Esophagus muscularis mucosa (tissue), 4 donors: ENCODE measurements around the gene MAST4. TPM values are rescaled to one million over a fixed set of nuclear protein-coding genes. Genes with fewer than 3 reads are reported as not detected.
"Not testable (repeated sequence)": the region's sequence is repeated elsewhere in the genome, so short reads cannot be mapped to it uniquely, and the experiment has no call there.

Source experiments
- DNase-seq: peaks from one replicate; pipeline ENCODE4 v3.0.0-alpha.2; 2017; ENCODE audit errors: extremely low spot score
- H3K27ac ChIP-seq, 4 donors: fragments of 200-600 bp; sonication (generic); replicated peaks in 1 of 4; 1 replicate in 3 of 4; 2 replicates in 1 of 4; pipeline ENCODE4 v1.5.1; 2016 to 2019; ENCODE audit warnings: mild to moderate bottlenecking in 1 of 4
- H3K27me3 ChIP-seq, 4 donors: fragments of 200-600 bp; sonication (generic); one replicate each; pipeline versions ENCODE4 v1.5.1 to v1.6.0; 2016 to 2019
- H3K36me3 ChIP-seq, 4 donors: fragments of 200-600 bp; sonication (generic); one replicate each; pipeline ENCODE4 v1.5.1; 2016 to 2019
- H3K4me1 ChIP-seq, 4 donors: fragments of 200-600 bp; sonication (generic); one replicate each; pipeline ENCODE4 v1.5.1; 2016 to 2019
- H3K4me3 ChIP-seq, 4 donors: fragments of 200-600 bp; sonication (generic); 1 replicate in 2 of 4; 2 replicates in 2 of 4; pipeline ENCODE4 v1.5.1; 2016 to 2019; ENCODE audit warnings: mild to moderate bottlenecking in 4 of 4, moderate library complexity in 1 of 4
- H3K9me3 ChIP-seq, 4 donors: fragments of 200-600 bp; sonication (generic); 1 replicate in 3 of 4; 2 replicates in 1 of 4; pipeline ENCODE4 v1.5.1; 2016 to 2019
- CTCF ChIP-seq, 3 experiments: fragments of 200-600 bp in 2 of 3; fragments of 450-650 bp in 1 of 3; sonication (generic) in 2 of 3; IDR thresholded peaks; one replicate each; pipeline ENCODE4 v1.5.1; 2017 to 2019; ENCODE audit warnings: antibody characterized with exemption in 3 of 3, mild to moderate bottlenecking in 2 of 3, moderate library complexity in 1 of 3
- EP300 ChIP-seq: sonication (generic); formaldehyde crosslinking; IDR thresholded peaks from one replicate; pipeline ENCODE4 v1.6.1; 2017; ENCODE audit warnings: antibody characterized with exemption
- POLR2A ChIP-seq: fragments of 450-650 bp; IDR thresholded peaks from one replicate; pipeline ENCODE4 v1.6.1; 2017; ENCODE audit warnings: antibody characterized with exemption, moderate library complexity, mild to moderate bottlenecking, low read depth
- POLR2AphosphoS5 ChIP-seq, 2 donors: sonication (generic); formaldehyde crosslinking; IDR thresholded peaks; one replicate each; pipeline ENCODE4 v1.6.1; 2017; ENCODE audit warnings: antibody characterized with exemption in 2 of 2
- WGBS: methylation state at CpG from one replicate; pipeline ENCODE4 v1.1.5; 2018; 5-methylcytosine and 5-hydroxymethylcytosine counted together
- intact Hi-C: fragments of 100-400 bp; cut with DNase I; formaldehyde crosslinking; loops from one replicate; pipeline ENCODE4 v1.15.1; 2023
- total RNA-seq, 4 donors: library from RNA; depleted of rRNA; stranded (reverse); fragments of >200 nt; gene quantifications; one replicate each; pipeline versions ENCODE4 v1.1.0 to v1.2.1, GENCODE V29; 2016

The MAST4 gene
- total RNA-seq, 4 donors from 2014 or later, result 26.2 to 39.7 (median 35.8) TPM

GRCh38 chr5:67120032-67120431 is 523.8 kb downstream of the MAST4 start:
- no peak for TF ChIP-seq POLR2AphosphoS5 (IDR thresholded peaks at IDR 0.05)
- TF ChIP-seq POLR2A, result no peak
- TF ChIP-seq EP300, result no peak
- no peak for TF ChIP-seq CTCF (IDR thresholded peaks at IDR 0.05)

GRCh38 chr5:67123819-67124218 is 527.6 kb downstream of the MAST4 start:
- 96% methylated on average over 7 of the region's 7 CpGs for WGBS
- H3K36me3 ChIP-seq, result peaks cover 17 to 74% (median 45%) of the 10 kb centered on the region in 4 donors
- H3K4me3 ChIP-seq, result no peak overlapping the region
- H3K27me3 ChIP-seq, result no peaks in the 10 kb centered on the region
- no peak for DNase-seq
- no peak overlapping the region for H3K27ac ChIP-seq
- H3K4me1 ChIP-seq, result no peaks in the 10 kb centered on the region
- TF ChIP-seq POLR2A (no peak), CTCF (IDR thresholded peaks at IDR 0.05) (no peak), POLR2AphosphoS5 (IDR thresholded peaks at IDR 0.05) (no peak), EP300 (no peak)
- no peaks in the 10 kb centered on the region for H3K9me3 ChIP-seq
- intact Hi-C loops, result no loop called here

More at GRCh38 chr5:67120032-67120431, 523.8 kb downstream of the MAST4 start:
- Histone ChIP-seq H3K4me1 (no peaks in the 10 kb centered on the region), H3K36me3 (peaks cover 19 to 76% (median 51%) of the 10 kb centered on the region in 4 donors), H3K27me3 (no peaks in the 10 kb centered on the region), H3K27ac (no peak overlapping the region), H3K4me3 (no peak overlapping the region), H3K9me3 (no peaks in the 10 kb centered on the region)
- no peak for DNase-seq
- intact Hi-C loops, result no loop called here

- Histone ChIP-seq H3K27me3 (no peaks in the 10 kb centered on the region), H3K36me3 (peaks cover 13 to 67% (median 42%) of the 10 kb centered on the region in 4 donors), H3K4me1 (no peaks in the 10 kb centered on the region), H3K27ac (no peak overlapping the region), H3K9me3 (no peaks in the 10 kb centered on the region), H3K4me3 (no peak overlapping the region)
- 88% methylated on average over 4 of the region's 4 CpGs for WGBS
- no peak for TF ChIP-seq EP300
- no peak for TF ChIP-seq CTCF (IDR thresholded peaks at IDR 0.05)
- no peak for TF ChIP-seq POLR2A
- TF ChIP-seq POLR2AphosphoS5 (IDR thresholded peaks at IDR 0.05), result no peak
- DNase-seq, result no peak
- intact Hi-C loops, result no loop called here
These were observed 528.4 kb downstream of the MAST4 start for GRCh38 chr5:67124556-67124955.

- DNase-seq, H3K9me3 ChIP-seq, H3K27ac ChIP-seq, H3K4me3 ChIP-seq, intact Hi-C loops, H3K4me1 ChIP-seq, H3K27me3 ChIP-seq: not testable (repeated sequence)
- peaks cover 14 to 66% (median 42%) of the 10 kb centered on the region in 4 donors for H3K36me3 ChIP-seq
- WGBS, result 89% methylated on average over 5 of the region's 5 CpGs
These were observed 531.2 kb downstream of the MAST4 start for GRCh38 chr5:67127347-67127895.

GRCh38 chr5:67129768-67130167 is 533.6 kb downstream of the MAST4 start:
- no peaks in the 10 kb centered on the region for H3K27me3 ChIP-seq
- H3K9me3 ChIP-seq, result no peaks in the 10 kb centered on the region
- no peak for TF ChIP-seq CTCF (IDR thresholded peaks at IDR 0.05)
- TF ChIP-seq POLR2AphosphoS5 (IDR thresholded peaks at IDR 0.05), result no peak
- TF ChIP-seq EP300, result no peak
- TF ChIP-seq POLR2A, result no peak
- H3K4me1 ChIP-seq, result no peaks in the 10 kb centered on the region
- intact Hi-C loops, result no loop called here
- WGBS, result 96% methylated on average over 2 of the region's 2 CpGs
- no peak overlapping the region for H3K27ac ChIP-seq
- H3K36me3 ChIP-seq, result peaks cover 15 to 57% (median 42%) of the 10 kb centered on the region in 4 donors
- no peak for DNase-seq
- no peak overlapping the region for H3K4me3 ChIP-seq
